NCI-H2107 (cell line): ENCODE data around the gene BAHCC1.

Experiments
- DNase-seq: peaks from one replicate; lab custom pipeline; 2025; lab: John Stamatoyannopoulos, UW

The BAHCC1 gene

DNA sequence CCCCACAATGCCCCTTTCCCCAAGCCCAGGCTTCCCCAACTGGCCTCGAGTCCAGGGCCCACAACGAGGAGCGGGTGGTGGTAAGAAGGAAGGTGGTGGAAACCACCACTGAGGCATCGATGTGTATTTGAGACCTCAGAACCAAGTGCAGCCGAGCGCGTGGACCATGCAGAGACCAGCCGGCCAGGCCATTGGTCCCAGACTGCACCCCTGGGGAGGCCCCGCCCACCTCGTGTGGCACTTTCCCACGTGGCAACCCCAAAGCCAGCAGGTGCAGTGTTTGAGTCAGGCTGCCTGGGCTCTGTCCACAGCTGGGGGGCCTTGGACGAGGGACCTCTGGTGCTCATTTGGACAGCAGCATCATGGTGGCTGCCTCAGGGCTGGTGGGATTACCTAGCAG, 28.1 kb upstream of the BAHCC1 start:
- DNase-seq = no peak

GRCh38 chr17:81368161-81369022, 26.9 kb upstream of the BAHCC1 start:
- DNase-seq = no peak

GRCh38 chr17:81370294-81370693, 25.0 kb upstream of the BAHCC1 start:
- no peak for DNase-seq

- no peak for DNase-seq
These were observed 23.1 kb upstream of the BAHCC1 start for GRCh38 chr17:81371910-81372760.

DNA sequence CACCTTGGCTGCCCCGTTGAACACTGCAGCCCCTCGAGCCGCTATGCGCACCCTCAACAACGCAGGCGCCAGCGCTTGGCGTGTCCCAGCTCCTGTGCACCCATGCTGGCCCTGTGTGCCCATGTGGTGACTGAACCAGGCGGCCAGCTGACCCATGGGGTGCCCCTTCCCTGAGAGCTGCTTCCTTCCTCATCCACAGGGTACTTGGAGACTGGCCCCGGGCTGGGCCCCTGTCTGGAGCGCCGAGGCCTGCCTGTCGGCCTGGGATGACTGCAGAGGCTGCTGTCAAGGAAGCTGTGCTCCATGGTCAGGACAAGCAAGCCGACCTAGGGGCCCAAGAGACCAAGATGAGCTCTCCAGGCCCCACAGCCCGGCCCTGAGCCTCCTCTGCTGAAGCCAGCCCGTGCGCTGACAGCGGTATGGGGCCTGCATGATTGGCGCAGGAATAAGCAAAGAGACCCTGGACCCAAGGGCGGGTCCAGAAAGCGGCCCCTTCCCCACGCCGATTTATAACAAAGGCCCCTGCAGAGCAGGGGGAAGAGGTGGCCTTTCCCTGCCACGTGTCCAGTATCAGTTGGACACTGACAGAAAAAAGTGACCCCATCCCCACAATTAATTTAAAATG, 21.6 kb upstream of the BAHCC1 start:
- DNase-seq = no peak

GRCh38 chr17:81374890-81375289, 20.4 kb upstream of the BAHCC1 start:
- no peak for DNase-seq

DNA sequence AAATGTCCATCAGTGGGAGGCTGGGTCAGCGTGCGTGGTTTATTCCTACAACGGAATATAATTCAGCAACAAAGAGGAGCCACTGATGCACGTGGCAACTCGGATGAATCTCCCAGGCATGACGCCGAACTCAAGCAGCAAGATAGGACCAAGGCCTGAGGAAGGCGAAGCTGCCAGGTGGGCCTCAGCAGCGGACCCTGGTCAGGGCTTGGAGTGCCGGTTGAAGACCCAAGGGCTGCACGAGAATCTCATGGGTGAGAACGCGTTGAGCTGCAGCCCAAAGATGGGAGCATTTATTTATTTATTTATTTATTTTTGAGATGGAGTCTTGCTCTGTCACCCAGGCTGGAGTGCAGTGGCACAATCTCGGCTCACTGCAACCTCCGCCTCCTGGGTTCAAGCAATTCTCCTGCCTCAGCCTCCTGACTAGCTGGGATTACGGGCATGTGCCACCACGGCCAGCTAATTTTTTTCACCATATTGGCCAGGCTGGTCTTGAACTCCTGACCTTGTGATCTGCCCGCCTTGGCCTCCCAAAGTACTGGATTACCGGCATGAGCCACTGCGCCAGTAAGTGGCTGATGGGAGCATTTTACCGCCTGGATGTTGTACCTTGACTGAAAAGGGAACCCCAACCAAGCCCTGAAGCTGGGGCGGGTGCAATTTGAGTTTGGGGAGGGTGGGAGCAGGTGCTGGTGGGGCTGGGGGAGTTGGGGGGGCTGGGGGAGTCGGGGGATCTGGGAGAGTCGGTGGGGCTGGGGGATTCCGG, 18.1 kb upstream of the BAHCC1 start:
- DNase-seq = no peak

- DNase-seq = no peak
These were observed 16.2 kb upstream of the BAHCC1 start for GRCh38 chr17:81378941-81379511.

DNA sequence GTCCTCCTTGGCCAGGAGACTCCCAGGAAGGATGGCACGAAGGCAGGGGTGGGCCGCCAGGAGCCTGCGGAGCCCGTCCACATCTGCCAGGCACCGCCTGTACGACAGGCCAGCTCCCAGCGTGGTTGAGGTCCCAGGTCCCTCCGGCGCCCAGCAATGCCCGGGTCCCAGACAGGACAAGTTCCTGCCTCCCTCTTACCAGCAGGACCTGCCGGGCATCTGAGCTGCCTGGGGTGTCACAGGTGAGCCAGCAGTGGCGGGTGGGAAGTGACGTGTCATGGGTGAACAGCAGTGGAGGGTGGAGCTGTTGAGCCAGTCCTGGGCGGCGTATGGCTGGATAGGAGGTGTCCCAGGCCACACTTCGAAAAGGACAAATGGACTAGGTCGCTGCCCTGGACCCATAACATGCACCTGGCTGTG, 15.7 kb upstream of the BAHCC1 start:
- DNase-seq = no peak

GRCh38 chr17:81380131-81380530, 15.1 kb upstream of the BAHCC1 start:
- no peak for DNase-seq

- DNase-seq = no peak
These were observed 14.4 kb upstream of the BAHCC1 start for GRCh38 chr17:81380666-81381518.

- DNase-seq = no peak
These were observed 13.4 kb upstream of the BAHCC1 start for GRCh38 chr17:81381632-81382577.

- no peak for DNase-seq
These were observed 12.4 kb upstream of the BAHCC1 start for GRCh38 chr17:81382851-81383250.

GRCh38 chr17:81383504-81384421, 11.5 kb upstream of the BAHCC1 start:
- no peak for DNase-seq

DNA sequence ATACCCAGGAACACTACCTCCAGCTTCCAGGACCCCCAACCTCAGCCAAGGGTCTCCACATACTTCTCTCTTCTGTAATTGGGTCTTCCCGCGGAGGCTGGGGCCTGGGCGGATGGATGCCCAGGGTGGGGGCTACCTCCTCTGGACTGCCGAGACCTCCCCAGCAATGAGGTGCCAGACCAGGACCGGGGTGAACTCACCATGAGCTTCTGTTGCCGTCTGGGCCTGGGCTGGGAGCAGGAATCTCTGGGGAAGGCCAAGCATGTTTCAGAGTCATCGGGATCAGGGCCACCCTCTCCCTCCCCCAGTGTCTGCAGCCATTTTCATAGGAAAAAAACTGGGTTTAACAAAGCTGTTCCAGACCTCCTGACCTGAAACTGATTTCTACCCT, 10.3 kb upstream of the BAHCC1 start:
- no peak for DNase-seq

DNA sequence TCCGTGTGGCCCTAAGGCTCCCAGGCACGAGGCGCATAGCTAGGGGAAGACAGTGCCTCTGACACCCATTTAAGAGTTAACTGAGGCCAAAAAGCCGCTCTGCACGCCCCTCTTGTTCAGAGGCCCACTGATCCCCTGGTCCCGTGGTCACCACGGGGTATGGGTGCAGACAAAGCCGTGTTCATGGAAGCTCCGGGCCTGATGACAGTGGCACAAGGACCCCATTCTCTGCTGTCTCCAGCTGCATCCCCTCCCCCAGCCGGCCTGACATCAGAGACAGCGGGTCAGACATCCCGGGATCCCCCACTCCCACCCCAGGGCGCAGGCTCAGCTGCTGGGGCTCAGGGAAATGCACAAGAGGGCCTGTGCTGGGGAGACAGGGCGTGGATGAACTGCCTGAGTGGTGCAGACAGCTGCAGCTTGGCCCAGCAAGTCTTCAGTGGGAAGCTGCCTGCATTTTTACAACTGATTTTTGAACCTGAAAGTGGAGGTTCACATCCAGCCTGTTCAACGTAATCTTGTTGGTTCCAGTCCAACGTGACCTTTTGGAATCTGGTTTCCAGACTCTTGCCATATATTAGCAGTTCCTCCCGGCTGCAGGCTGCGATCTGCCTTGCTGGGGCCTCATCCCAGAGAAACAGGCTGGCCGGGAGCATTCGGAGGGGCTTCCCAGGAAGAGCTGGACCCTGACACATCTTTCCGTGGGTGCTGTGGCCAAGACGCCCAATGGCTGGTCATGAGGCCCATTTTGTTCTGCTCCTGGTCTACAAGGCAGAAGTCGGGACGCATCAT, 9.7 kb upstream of the BAHCC1 start:
- DNase-seq = no peak

- DNase-seq = no peak
These were observed 9.1 kb upstream of the BAHCC1 start for GRCh38 chr17:81386141-81386645.
